Fibroblast of skin of scalp (primary cell): Measurements from ENCODE around the gene SLC25A11.

ENCODE experiments used
- DNase-seq: peaks from one replicate; pipeline ENCODE4 v3.0.0-alpha.2; 2013

The SLC25A11 gene

DNA sequence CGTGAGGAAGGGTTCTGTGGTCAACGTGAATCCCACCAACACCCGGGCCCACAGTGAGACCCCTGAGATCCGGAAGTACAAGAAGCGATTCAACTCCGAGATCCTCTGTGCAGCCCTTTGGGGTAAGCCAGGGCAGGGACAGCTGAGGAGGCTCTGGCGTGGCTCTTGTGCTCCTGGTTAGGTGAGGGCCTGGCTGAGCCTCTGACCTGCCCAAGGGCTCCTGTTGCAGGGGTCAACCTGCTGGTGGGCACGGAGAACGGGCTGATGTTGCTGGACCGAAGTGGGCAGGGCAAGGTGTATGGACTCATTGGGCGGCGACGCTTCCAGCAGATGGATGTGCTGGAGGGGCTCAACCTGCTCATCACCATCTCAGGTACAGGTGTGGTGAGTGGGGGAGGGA, 44.7 kb downstream of the SLC25A11 start:
- no peak for DNase-seq

GRCh38 chr17:4893721-4894560, 45.9 kb downstream of the SLC25A11 start:
- no peak for DNase-seq

GRCh38 chr17:4893272-4893671, 46.6 kb downstream of the SLC25A11 start:
- no peak for DNase-seq

- no peak for DNase-seq
Observed at GRCh38 chr17:4892499-4893221, 47.2 kb downstream of the SLC25A11 start.

GRCh38 chr17:4891411-4892410, 48.1 kb downstream of the SLC25A11 start:
- no peak for DNase-seq

- no peak for DNase-seq
Observed at GRCh38 chr17:4887581-4887980, 52.3 kb downstream of the SLC25A11 start.
